Heart left ventricle (tissue), 16 donors: Measurements from ENCODE around the gene ATXN3. TPM values are rescaled to one million over a fixed set of nuclear protein-coding genes. Genes with fewer than 3 reads are reported as not detected.
"Not testable (repeated sequence)": the region's sequence is repeated elsewhere in the genome, so short reads cannot be mapped to it uniquely, and the experiment has no call there.

Experiments used
- ATAC-seq, 4 donors: fragments of 200-7000 bp; cut with Tn5 transposase; one replicate each; pipeline ENCODE4 v1.9.1; 2020 to 2022; ENCODE audit warnings: moderate library complexity in 4 of 4, mild to moderate bottlenecking in 3 of 4, moderate number of reproducible peaks in 1 of 4
- DNase-seq, 5 donors: peaks; one replicate each; pipeline ENCODE4 v3.0.0-alpha.2; 2020
- H3K27ac ChIP-seq, 12 donors: fragments of 200-600 bp; sonication (generic) in 4 of 12; one replicate each; pipeline versions ENCODE4 v1.5.0 to v1.8.0; 2016 to 2022; ENCODE audit warnings: mild to moderate bottlenecking in 2 of 12
- H3K27me3 ChIP-seq, 9 donors: fragments of 200-600 bp; sonication (generic) in 2 of 9; one replicate each; pipeline versions ENCODE4 v1.5.1 to v1.8.0; 2016 to 2022; ENCODE audit warnings: mild to moderate bottlenecking in 3 of 9
- H3K36me3 ChIP-seq, 9 donors: fragments of 200-600 bp; sonication (generic) in 2 of 9; one replicate each; pipeline versions ENCODE4 v1.5.0 to v1.8.0; 2018 to 2022; ENCODE audit warnings: mild to moderate bottlenecking in 2 of 9
- H3K4me1 ChIP-seq, 12 donors: fragments of 200-600 bp; sonication (generic) in 4 of 12; one replicate each; pipeline versions ENCODE4 v1.5.0 to v1.8.0; 2016 to 2022; ENCODE audit warnings: mild to moderate bottlenecking in 3 of 12
- H3K4me3 ChIP-seq, 12 donors: fragments of 200-600 bp; sonication (generic) in 4 of 12; one replicate each; pipeline versions ENCODE4 v1.5.0 to v1.8.0; 2017 to 2022; ENCODE audit warnings: mild to moderate bottlenecking in 9 of 12, moderate library complexity in 4 of 12
- H3K9me3 ChIP-seq, 12 donors: fragments of 200-600 bp; sonication (generic) in 4 of 12; one replicate each; pipeline versions ENCODE4 v1.5.0 to v1.8.0; 2016 to 2022; ENCODE audit warnings: mild to moderate bottlenecking in 1 of 12
- CTCF ChIP-seq, 12 donors: fragments of 200-600 bp; sonication (generic) in 4 of 12; IDR thresholded peaks; one replicate each; pipeline versions ENCODE4 v1.5.0 to v1.8.0; 2018 to 2022; ENCODE audit warnings: antibody characterized with exemption in 12 of 12, mild to moderate bottlenecking in 5 of 12
- POLR2A ChIP-seq, 2 donors: fragments of 450-650 bp; IDR thresholded peaks; one replicate each; pipeline ENCODE4 v1.6.1; 2017; ENCODE audit warnings: antibody characterized with exemption in 2 of 2, mild to moderate bottlenecking in 2 of 2, moderate library complexity in 2 of 2
- WGBS, 4 donors: extraction: QIAGEN DNeasy Blood & Tissue Kit in 2 of 4; methylation state at CpG; one replicate each; pipeline versions ENCODE4 v1.1.5 to v1.1.7; 2013 to 2018; 5-methylcytosine and 5-hydroxymethylcytosine counted together
- intact Hi-C, 10 donors: fragments of 100-400 bp; cut with DNase I; formaldehyde crosslinking; loops; one replicate each; pipeline versions ENCODE4 v1.11.1 to v1.14.2; 2022
- polyA plus RNA-seq, 2 donors: library from polyadenylated mRNA; stranded (reverse); fragments of 200-250 nt; gene quantifications; one replicate each; pipeline ENCODE4 v1.2.3, GENCODE V29; 2013
- total RNA-seq, 9 donors: library from RNA; depleted of rRNA in 2 of 9; stranded (reverse); fragments of >200 nt in 2 of 9; fragmentation: NEBNext Ultra II Directional in 3 of 9; extraction: Animal tissue kit (Norgen Biotek cat#: 25700) in 3 of 9; gene quantifications; one replicate each; pipeline versions ENCODE4 v1.1.0 to v1.2.4, GENCODE V29; 2016 to 2023
- donor health status: ischemic (EF 13 %, LVEDD 7.1; RV severe dilation, severe dysfunction).
- donor health status: healthy with polysubstance abuse.
- donor health status: DM: no; HTN: yes; CAD: no.
- donor health status: DM: no; HTN: no; CAD: no.
- donor health status: ischemic (EF 25% LVEDD 6.9; RV normal size, moderate dysfunction).
- donor health status: ischemic (EF 25% LVEDD 5.7; RV mildly dilated, moderate dysfunction).
- donor health status: healthy.
- donor health status: DM: yes; HTN: yes; CAD: no.
- donor health status: ischemic (EF 35%, LVEDD 5.7; RV mildly dilated, moderate dysfunction).
- donor health status: nonischemic (EF 11% LVEDD 7.7; RV severe dilation, severe dysfunction).
- donor health status: DM: yes; HTN: yes; CAD: no.
- donor health status: PGD.
- donor health status: ischemic (EF 29% LVEDD 5.4; RV normal size, mild dysfunction).
- donor health status: nonischemic (EF 23%, LVEDD 6.1; RV moderate dilation, normal function).

ATXN3 gene
- total and polyA plus RNA-seq, 11 donors = 10.0 to 27.1 (median 16.0) TPM

GRCh38 chr14:92041766-92042165 lies 64.6 kb downstream of the ATXN3 start:
- not testable (repeated sequence) for H3K4me3 ChIP-seq

DNA sequence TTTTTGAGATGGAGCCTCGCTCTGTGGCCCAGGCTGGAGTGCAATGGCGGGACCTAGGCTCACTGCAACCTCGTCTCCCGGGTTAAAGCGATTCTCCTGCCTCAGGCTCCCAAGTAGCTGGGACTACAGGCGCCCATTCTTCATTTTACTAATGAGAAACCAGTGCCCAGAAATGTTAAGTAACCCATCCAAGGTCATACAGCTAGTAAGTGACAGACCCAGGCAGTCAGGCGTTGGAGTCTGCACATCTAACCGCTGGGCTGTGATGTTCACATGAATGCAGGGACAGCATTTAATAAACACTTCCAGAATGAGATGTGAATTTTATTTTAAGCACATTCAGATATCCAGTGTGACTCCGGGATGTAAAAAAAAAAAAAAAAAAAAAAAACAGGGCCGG lies 65.2 kb downstream of the ATXN3 start:
- no peak for TF ChIP-seq CTCF (IDR thresholded peaks at IDR 0.05)
- TF ChIP-seq POLR2A (IDR thresholded peaks at IDR 0.05) = no peak
- H3K4me1 ChIP-seq = peaks cover 0 to 40% (median 31%) of the 10 kb centered on the region in 12 donors
- H3K27me3 ChIP-seq = no peaks in the 10 kb centered on the region
- H3K9me3 ChIP-seq = peaks cover 0 to 6% (median 0%) of the 10 kb centered on the region in 12 donors
- intact Hi-C loops = loop anchor here in 4 of 10 donors (5.0 to 10.0 kb wide), 3 partner anchors 54 to 66 kb away; partner anchors contain the start of gene ATXN3 (in 2 of the 4)
- DNase-seq = peak in 1 of 5 donors; percentile 35
- ATAC-seq = peak in 1 of 4 donors; percentile 51
- 65 to 84% (median 74%) methylated on average over 10 of the region's 10 CpGs for WGBS, 4 donors
- peak overlapping the region in 11 of 12 donors; percentile 90 to 99 (median 96) for H3K27ac ChIP-seq
- H3K4me3 ChIP-seq = peak overlapping the region in 10 of 12 donors; percentile 58 to 98 (median 86)
- peaks cover 0 to 23% (median 5%) of the 10 kb centered on the region in 9 donors for H3K36me3 ChIP-seq

More at GRCh38 chr14:92041766-92042165, 64.6 kb downstream of the ATXN3 start:
- intact Hi-C loops = loop anchor here in 4 of 10 donors (5.0 to 10.0 kb wide), 3 partner anchors 53 to 66 kb away; partner anchors contain the start of gene ATXN3 (in 2 of the 4)
- 75 to 93% (median 88%) methylated on average over 2 of the region's 2 CpGs for WGBS, 4 donors
- Histone ChIP-seq H3K4me1 (peaks cover 0 to 34% (median 27%) of the 10 kb centered on the region in 12 donors), H3K27ac (peak overlapping the region in 7 of 12 donors; percentile 41 to 99 (median 92)), H3K36me3 (peaks cover 0 to 28% (median 7%) of the 10 kb centered on the region in 9 donors)
- not testable (repeated sequence) for DNase-seq, H3K27me3 ChIP-seq, H3K9me3 ChIP-seq, ATAC-seq

DNA sequence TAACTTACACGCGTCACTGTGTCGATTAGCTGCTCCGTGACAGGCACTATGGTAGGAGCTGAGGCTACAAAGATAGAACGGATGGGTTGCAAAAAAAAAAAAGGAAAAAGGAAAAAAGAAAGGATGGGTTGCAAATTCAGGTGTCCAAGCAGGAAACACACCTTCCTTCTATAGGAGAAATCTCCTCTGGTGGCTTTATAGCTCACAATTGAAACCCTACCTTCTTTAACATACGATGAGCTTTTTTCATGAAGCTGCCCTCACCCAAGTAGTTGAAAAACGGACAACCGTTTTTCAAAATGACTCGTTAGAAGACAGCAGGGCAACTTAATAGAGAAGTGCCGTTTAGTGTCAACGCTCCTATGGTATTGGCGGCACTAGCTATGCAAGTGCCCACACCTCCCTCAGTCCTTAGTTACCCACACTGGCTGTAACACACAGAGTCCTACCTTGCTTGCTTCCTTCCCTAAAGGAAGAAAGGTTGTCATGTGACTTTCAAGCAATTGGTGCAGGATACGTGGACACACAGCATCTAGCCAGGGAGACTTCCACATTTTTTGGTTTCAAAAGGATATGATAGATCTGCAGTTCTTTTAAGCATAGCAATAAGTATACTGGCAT lies 65.8 kb downstream of the ATXN3 start:
- Histone ChIP-seq H3K27me3 (no peaks in the 10 kb centered on the region), H3K4me1 (peaks cover 0 to 47% (median 33%) of the 10 kb centered on the region in 12 donors), H3K9me3 (no peaks in the 10 kb centered on the region), H3K36me3 (peaks cover 0 to 21% (median 2%) of the 10 kb centered on the region in 9 donors), H3K27ac (peak overlapping the region; percentile 90 to 99 (median 96)), H3K4me3 (peak overlapping the region; percentile 58 to 98 (median 84))
- ATAC-seq (peak; percentile 33 to 79 (median 41)), DNase-seq (no peak)
- intact Hi-C loops = loop anchor here in 4 of 10 donors (5.0 to 10.0 kb wide), 3 partner anchors 54 to 67 kb away; partner anchors contain the start of gene ATXN3 (in 2 of the 4)
- TF ChIP-seq CTCF (IDR thresholded peaks at IDR 0.05) (no peak), POLR2A (IDR thresholded peaks at IDR 0.05) (no peak)
- 0 to 1% (median 1%) methylated on average over 13 of the region's 13 CpGs for WGBS, 4 donors

GRCh38 chr14:92039719-92040430 lies 66.5 kb downstream of the ATXN3 start, which contains the start of gene TRIP11:
TSS of gene TRIP11 (minus strand) at chr14:92040059. CDS start at chr14:92039685, 374 bp downstream.
- peak within 1 kb of the TSS; percentile 90 to 99 (median 96) for H3K27ac ChIP-seq
- WGBS, 4 donors = 0% methylated on average over 17 to 57 of the region's 57 CpGs
- TF ChIP-seq POLR2A (IDR thresholded peaks at IDR 0.05) (peak in 1 of 2 donors; percentile 56), CTCF (IDR thresholded peaks at IDR 0.05) (peak in 1 of 12 donors; percentile 13)
- no peaks in the 10 kb centered on the region for H3K9me3 ChIP-seq
- DNase-seq = peak; percentile 92 to 96 (median 96)
- peak; percentile 98 to 99 (median 98) for ATAC-seq
- H3K4me1 ChIP-seq = peaks cover 0 to 48% (median 34%) of the 10 kb centered on the region in 12 donors
- peak within 1 kb of the TSS; percentile 58 to 98 (median 84) for H3K4me3 ChIP-seq
- no peaks in the 10 kb centered on the region for H3K27me3 ChIP-seq
- intact Hi-C loops = loop anchor here in 5 of 10 donors (5.0 to 10.0 kb wide), 3 partner anchors 55 to 67 kb away; partner anchors contain the start of gene ATXN3 (in 3 of the 5)
- H3K36me3 ChIP-seq = peaks cover 0 to 19% (median 2%) of the 10 kb centered on the region in 9 donors
